ENCODE data around the gene TMEM196.

Gene TMEM196

DNA sequence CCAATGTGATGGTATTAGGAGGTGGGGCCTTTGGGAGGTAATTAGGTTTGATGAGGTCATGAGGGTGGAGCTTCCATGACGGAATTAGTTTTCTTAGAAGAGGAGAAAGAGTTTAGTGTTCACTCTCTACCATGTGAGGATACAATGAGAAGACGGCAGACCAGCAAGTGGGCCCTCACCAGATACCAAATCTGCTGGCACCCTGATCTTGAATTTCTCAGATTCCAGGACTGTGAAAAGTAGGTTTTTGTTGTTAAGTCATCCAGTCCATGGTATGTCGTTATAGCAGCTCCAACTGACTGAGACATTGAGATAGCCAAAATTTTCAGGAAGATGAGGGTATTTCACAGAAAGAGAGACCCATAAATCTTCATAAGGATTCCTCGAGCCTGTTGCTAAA is 3.6 kb upstream of the TMEM196 start:
- no peak for DNase-seq (ENCODE audit: low spot score)
- TF ChIP-seq, protein P1, sequence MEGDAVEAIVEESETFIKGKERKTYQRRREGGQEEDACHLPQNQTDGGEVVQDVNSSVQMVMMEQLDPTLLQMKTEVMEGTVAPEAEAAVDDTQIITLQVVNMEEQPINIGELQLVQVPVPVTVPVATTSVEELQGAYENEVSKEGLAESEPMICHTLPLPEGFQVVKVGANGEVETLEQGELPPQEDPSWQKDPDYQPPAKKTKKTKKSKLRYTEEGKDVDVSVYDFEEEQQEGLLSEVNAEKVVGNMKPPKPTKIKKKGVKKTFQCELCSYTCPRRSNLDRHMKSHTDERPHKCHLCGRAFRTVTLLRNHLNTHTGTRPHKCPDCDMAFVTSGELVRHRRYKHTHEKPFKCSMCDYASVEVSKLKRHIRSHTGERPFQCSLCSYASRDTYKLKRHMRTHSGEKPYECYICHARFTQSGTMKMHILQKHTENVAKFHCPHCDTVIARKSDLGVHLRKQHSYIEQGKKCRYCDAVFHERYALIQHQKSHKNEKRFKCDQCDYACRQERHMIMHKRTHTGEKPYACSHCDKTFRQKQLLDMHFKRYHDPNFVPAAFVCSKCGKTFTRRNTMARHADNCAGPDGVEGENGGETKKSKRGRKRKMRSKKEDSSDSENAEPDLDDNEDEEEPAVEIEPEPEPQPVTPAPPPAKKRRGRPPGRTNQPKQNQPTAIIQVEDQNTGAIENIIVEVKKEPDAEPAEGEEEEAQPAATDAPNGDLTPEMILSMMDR (IDR thresholded peaks at IDR 0.05; ENCODE audit: extremely low read depth, missing control alignments): no peak

DNA sequence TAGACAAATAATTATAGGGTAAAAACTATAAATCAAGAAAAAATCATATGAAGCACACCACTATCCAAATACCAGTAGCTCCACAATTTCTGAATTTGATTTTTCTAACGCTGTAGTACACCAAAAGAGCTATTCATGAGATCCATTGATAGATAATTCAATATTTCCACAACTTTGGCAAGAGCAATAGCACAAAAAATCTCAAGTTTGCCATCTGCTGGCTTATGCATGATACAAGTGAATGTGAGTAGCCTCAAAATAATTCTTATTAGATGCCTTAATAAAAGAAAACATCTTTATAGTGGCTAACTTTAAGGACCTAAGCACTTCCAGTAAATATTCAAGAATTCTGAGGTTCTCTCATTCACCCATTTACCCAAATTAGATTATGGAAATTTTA is 2.2 kb upstream of the TMEM196 start:
- TF ChIP-seq, protein P1 (IDR thresholded peaks at IDR 0.05; ENCODE audit: extremely low read depth, missing control alignments): no peak
- no peak for DNase-seq (ENCODE audit: low spot score)

DNA sequence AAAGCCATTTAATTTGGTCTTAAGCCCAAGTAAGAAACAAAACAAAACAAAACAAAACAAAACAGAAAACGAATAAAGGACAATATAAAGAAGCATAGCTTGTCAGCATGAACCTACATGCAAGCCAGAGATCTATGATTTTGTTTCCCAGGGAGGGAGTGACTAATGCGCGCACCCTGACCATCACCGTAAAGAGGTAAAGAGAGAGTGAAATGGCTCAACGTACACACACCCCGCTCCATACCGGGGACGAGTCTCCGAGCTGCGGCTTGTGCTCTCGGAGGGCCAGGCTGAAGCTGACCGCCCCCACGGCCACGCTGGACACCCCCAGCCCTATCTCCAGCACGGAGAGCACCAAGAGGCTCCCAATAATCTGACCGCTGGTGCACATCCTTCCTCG is 1.1 kb downstream of the TMEM196 start:
- no peak for DNase-seq (ENCODE audit: low spot score)
- TF ChIP-seq, protein P1 (IDR thresholded peaks at IDR 0.05; ENCODE audit: extremely low read depth, missing control alignments): no peak

DNA sequence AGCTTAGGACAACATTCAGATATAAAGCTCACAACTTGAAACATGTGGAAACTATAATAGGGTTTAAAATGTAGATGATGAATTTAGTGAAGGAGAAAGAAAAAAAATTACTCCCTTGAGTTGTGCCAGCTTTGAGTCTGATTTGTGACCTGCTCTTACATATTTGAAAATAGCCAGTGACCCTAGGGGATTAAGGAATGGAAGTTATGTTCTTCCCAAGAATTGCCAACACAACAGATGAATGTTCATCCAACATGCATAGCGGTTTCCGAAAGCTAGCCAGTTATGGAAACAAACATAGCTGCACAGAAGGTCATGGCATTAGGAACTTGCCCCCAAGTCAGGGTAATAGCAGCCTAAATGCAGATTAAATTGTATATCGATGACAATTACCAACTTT is 10.8 kb downstream of the TMEM196 start:
- no peak for DNase-seq (ENCODE audit: low spot score)
- TF ChIP-seq, protein P1 (IDR thresholded peaks at IDR 0.05; ENCODE audit: extremely low read depth, missing control alignments): no peak

DNA sequence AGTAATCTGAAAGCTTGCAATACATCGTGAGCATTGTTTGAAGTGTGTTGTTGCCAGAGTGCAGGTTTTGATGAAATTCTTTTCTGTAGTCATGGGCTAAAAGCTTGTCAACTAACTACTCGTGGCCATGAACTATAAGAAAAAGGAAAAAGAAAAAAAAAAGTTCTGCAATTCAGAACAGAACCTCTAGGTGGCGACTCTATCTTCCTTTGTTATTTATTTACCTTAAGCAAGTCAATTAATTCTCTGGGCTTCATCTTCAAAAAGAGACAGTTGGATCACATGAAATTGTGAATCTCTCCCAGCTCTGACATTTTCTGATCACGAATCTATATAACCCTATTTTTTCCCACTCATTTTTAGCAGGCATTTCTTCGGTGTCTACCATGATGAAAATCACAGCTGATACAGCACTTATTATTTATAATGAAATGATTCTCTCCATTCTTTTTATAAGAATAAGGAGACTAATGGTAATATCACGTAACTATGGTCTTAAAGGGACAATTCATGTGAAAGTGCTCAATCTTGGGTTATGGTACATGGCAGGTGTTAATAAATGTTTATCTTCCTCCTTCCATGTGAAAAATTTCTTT is 18.8 kb downstream of the TMEM196 start:
- TF ChIP-seq, protein P1 (IDR thresholded peaks at IDR 0.05; ENCODE audit: extremely low read depth, missing control alignments): peak; percentile 39
- peak; percentile 32 for DNase-seq (ENCODE audit: low spot score)

DNA sequence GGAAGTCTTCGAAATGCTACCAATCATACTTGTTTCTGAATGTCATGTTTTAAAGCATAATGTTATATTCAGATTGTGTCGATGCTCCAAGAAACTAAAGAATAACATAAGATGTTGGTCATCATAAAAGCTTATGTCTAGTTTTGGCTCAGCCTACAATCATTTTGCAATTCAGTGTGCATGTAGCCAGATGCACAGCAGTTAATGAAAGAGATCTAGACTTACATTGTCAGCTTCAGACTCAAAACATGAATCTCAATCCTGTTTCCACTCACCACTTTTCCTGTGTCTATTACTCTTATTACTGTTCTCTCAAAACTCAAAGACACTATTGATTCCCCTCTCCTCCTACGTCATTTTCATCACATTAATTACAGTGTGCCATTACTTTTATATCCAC is 21.4 kb downstream of the TMEM196 start:
- no peak for DNase-seq (ENCODE audit: low spot score)
- TF ChIP-seq, protein P1 (IDR thresholded peaks at IDR 0.05; ENCODE audit: extremely low read depth, missing control alignments): no peak

DNA sequence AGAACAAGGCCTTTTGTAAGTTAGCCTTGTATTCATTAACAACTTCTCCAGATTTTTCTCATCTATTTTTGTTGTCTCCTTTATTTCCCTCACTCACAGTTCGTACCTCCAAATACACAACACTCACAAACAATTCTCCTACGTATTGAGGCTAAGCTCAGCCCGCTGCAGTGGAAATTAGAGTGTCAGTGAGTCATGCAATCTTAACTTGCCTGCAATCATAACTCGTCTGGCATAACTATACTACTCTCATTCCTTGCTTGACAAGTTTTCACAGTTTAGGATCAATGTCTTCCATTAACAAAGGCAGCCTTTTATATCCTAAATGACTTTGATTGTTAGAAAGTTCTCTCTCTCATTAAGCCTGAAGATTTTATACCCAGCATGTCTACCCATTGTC is 23.8 kb downstream of the TMEM196 start:
- TF ChIP-seq, protein P1 (IDR thresholded peaks at IDR 0.05; ENCODE audit: extremely low read depth, missing control alignments): no peak
- DNase-seq (ENCODE audit: low spot score): no peak
